ENCODE data around the gene BRPF1.

Gene BRPF1

DNA sequence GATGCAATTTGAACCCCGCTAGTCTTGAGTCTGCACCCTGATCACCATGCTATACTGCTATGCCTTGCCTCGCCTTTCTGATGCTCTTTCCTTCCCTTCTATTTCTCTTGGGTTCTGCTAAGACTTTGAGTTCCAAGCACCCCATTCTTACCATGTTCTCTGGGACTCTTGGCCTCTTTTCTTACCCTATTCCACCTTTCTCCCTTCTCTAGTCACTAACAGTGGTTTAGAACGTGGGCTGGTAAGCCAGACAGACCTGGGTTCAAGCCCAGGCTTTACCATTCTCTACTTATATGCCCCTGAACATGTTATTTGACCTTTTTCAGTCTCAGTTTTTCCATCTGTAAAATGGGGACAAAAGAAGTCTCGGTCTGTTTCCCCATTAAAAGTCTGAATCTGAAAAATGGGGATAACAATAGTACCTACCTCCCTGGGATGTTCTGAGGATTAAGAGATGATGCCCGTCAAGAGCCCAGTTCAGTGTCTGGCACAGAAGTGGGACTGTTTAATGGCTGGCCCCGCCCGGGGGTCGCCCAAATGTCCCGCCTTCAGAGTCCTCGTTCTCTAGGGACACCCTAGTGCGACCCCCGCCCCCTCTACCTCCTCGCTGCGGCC is 60.4 kb downstream of the BRPF1 start:
- DNase-seq: no peak

DNA sequence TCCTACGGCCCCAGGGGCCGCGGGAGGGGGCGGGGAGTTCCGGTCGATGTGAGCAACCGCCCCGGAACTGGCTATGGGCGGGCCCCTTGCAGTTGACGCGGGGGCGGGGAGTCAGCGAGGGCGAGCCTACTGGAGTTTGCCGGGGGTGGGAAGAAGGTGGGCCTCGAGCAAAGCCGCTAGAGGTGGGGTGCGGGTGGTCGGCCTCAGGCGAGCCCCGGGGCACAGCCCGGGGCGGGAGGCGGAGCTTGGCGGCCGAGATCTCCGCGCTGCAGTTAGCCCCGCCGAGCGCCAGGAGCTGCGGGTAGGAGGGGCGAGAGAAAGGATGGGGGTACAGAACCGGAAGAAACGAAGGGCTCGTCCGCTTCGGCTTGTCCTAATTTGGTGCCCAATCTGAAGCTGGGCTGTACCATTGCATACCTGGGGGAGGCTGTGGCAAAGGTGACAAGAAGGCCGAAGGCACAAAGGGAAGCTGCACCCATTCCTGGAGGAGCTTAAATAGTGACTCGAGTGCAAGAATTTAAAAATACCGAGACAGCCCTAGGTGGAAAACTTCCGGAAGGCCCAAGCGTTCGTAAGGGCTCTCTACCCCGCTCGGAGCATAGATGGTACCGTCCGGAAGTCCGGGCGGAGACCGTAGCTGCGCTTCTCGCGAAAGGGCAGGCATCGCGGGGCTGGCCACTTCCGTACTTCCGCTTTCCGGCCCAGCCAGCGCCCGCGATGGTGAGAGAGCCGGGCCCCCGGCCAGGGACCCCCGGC is 61.0 kb downstream of the BRPF1 start, which contains the start of the genes ARPC4 and TADA3:
Gene ARPC4, plus strand, starts transcription at position 678 of the 756 bp plus-strand sequence. Its CDS starts 40 bp downstream, at position 718.
Gene TADA3, minus strand, starts transcription at position 69 of the 756 bp plus-strand sequence. CDS start 1,007 bp downstream, outside the sequence.
- peak; percentile 99 for DNase-seq

DNA sequence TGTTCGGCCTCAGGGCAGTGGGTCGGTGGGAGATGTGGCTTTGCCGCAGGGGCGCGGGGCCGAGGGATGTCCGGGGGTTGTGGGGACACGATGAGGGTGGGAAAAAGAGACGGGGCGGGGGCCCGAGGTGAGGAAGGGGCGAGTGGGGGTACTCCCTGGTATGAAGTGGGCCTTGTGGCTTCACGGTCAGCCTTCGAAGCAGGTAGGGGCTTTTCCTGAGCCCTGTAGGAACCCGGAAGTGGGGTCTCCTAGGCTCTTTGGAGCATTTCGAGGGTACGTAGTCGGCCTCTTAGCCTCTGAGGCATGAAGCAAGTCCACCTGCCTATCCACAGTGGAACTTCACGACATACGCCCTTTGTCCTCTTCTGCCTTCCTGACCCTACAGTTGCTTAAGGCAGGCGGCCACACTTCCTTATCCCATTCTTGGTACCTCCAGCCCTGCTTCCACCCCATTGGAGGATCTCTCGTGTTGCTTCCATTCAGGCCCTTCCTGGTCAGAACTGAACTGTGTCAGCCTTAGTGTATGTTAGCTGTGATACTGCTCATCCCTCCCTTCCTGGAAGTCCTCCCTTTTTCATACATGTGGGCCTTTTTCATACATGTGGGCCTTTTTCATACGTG is 61.7 kb downstream of the BRPF1 start:
- peak; percentile 77 for DNase-seq

DNA sequence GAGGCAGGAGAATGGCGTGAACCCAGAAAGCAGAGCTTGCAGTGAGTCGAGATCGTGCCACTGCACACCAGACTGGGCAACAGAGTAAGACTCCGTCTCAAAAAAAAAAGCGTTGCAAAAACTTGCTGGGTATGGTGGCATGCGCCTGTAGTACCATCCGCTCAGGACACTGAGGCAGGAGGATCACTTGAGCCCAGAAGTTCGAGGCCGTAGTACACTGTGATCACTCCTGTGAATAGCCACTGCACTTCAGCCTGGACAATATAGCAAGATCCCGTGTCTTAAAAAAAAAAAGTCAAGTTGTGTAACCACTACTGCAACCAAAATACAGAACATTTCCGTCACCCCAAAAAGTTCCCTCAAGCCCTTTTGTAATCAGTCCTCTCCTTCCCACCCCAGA is 62.9 kb downstream of the BRPF1 start:
- DNase-seq: no peak

DNA sequence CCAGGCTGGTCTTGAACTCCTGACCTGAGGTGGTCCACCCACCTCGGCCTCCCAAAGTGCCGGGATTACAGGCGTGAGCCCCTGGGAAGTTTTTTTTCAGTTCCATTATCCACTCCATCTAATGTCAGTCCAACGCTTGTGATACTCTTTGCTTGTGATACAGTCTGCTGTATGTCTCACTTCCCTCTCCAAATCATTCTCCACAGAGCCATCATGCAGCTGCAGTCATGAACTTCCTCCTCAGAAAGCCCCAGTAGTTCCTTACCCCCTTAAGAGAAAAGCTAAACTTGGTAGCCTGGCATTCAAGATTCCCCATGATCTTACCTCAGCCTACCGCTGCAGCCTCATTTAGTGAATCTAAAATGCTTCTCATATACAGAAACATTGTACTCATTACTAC is 63.7 kb downstream of the BRPF1 start:
- DNase-seq: no peak

DNA sequence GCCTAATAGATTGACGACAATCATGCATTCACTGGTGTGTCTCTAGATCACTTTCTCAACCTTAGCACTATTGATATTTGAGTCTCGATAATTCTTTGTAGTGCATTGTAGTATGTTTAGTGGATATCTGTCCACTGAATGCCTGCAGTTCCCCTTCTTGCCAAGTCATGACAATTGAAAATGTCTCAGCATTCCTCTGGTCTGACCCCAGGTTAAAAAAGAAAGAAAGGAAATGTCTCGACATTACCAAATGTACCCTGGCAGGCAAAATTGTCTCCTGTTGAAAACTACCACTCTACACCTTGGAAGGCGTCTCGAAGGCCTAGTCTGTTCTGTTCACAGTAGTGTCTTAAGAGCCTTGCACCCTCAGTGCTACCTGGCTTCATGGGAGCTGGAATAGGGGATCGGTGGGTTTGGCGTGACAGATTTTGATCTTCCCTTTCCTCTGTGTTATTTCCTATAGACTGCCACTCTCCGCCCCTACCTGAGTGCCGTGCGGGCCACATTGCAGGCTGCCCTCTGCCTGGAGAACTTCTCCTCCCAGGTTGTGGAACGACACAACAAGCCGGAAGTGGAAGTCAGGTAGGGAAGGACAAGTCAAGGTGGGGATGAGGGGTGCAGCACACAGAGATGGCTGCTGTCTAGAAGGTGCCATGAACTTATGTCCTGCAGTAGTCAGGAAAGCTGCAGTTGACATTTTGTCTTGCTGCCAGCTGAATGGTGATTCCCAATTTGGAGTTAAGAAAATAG is 65.8 kb downstream of the BRPF1 start:
- DNase-seq: no peak
